ENCODE data around the gene EDDM3A.

Gene EDDM3A

GRCh38 chr14:20790464-20791116 lies 44.9 kb downstream of the EDDM3A start:
- DNase-seq, result no peak

DNA sequence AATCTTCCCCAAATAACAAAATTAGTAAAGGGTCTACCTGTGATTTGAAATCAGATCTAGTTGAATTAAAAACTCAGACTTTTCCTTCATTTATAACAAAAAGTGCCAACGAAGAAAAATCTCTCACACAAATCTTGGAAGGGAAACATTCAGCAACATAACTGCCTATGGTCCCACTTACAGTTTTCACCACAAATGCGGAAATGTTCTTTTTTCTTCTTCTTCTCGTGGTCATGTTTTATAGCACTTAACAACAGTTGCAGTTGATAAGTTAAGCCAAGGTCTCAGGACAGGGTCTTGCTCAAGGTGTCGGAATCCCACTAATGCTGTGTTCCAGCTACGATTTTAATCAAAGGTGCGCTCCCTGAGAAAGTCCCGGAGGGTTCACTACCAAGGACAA lies 45.5 kb downstream of the EDDM3A start:
- DNase-seq, result no peak

GRCh38 chr14:20791597-20791996 lies 45.9 kb downstream of the EDDM3A start:
- no peak for DNase-seq

DNA sequence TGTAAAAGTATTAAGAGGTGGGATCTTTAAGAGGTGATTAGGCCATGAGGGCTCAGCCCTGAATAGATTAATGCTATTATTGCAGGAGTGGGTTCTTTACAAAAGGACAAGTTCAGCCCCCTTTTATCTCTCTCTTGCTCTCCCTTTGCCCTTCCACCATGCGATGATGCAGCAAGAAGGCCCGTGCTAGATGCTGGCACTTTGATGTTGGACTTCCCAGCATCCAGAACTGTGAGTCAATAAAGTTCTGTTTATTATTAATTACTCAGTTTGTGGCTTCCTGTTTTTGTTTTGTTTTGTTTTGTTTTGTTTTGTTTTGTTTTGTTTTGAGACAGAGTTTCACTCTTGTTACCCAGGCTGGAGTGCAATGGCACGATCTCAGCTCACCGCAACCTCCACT lies 46.9 kb downstream of the EDDM3A start:
- no peak for DNase-seq

DNA sequence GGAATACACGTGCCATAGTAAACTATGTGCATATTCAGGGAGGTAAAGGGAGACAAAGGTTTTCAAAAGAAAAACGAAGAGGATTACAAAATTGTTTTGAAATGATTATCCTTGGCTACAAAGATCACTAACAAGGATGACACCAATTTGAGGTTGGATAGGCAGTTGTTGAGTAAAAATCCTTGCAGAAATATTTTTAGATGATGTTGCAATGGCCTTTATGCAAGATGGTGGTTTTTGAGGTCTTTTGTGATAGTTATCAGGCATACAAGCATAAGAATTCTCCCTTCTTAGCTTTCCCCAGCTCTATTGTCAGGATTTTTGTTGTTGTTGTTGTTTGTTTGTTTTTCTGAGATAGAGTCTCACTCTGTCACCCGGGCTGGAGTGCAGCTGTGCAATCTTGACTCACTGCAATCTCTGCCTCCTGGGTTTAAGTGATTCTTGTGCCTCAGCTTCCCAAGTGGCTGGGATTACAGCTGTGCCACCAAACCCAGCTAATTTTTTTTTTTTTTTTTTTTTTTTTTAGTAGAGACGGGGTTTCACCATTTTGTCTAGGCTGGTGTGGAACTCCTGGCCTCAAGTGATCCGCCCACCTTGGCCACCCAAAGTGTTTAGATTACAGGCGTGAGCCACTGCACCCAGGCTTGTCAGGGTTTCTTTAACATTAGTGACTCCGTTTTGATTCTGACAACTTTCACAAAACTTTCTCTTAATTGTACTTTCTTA lies 49.1 kb downstream of the EDDM3A start:
- DNase-seq, result no peak

DNA sequence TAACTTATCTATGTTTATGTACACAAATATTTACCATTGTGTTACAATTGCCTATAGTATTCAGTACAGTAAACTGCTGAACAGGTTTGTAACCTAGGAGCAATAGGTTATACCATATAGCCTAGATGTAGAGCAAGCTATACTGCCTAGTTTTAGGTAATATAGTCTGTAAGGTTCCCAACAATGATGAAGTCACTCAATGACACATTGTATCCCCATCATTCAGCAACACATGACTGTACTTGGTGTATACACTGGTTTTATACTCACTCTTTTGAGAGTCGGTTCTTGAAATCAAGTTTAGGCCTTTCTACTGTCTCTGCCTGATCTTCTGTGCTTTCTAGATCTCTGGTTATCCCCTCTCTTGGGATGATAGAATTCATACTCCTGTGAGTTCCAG lies 51.5 kb downstream of the EDDM3A start:
- no peak for DNase-seq

Data from NCI-H2029 treated with DMSO at 0.1 percent for 48 hours (cell line).